OCI-LY1 (cell line): ENCODE data around the gene POLR2I.
A peak's percentile ranks its signal among the peaks of the same experiment; 100 is the strongest.

Experiments
- H2AFZ ChIP-seq: fragments of 200-600 bp; sonication (generic), shearing (Covaris generic); 2 replicates; pipeline ENCODE4 v1.6.0; 2014; ENCODE audit warnings: antibody characterized with exemption, mild to moderate bottlenecking, low read length
- H3F3A ChIP-seq: fragments of 200-600 bp; sonication (generic), shearing (Covaris generic); 2 replicates; pipeline ENCODE4 v1.6.0; 2014; ENCODE audit warnings: mild to moderate bottlenecking, antibody characterized with exemption, low read length, moderate library complexity; ENCODE audit not compliant: insufficient read depth
- H3K27ac ChIP-seq: fragments of 200-600 bp; sonication (generic); 2 replicates; pipeline ENCODE4 v1.5.1; 2014; ENCODE audit warnings: low read length, mixed run types, mild to moderate bottlenecking, low read depth; ENCODE audit not compliant: poor library complexity, severe bottlenecking
- H3K27me3 ChIP-seq: fragments of 200-600 bp; sonication (generic); 2 replicates; pipeline ENCODE4 v1.6.0; 2014; ENCODE audit warnings: antibody characterized with exemption, mild to moderate bottlenecking, low read length, moderate library complexity; ENCODE audit not compliant: insufficient read depth
- H3K36me3 ChIP-seq: fragments of 200-600 bp; sonication (generic); 2 replicates; pipeline ENCODE4 v1.6.1; 2014; ENCODE audit warnings: mild to moderate bottlenecking, antibody characterized with exemption, low read length, moderate library complexity, mixed read lengths; ENCODE audit not compliant: insufficient read depth
- H3K4me1 ChIP-seq: fragments of 200-600 bp; sonication (generic); 2 replicates; pipeline ENCODE4 v1.5.1; 2014; ENCODE audit warnings: mild to moderate bottlenecking, low read length, moderate library complexity; ENCODE audit not compliant: insufficient read depth, severe bottlenecking
- H3K4me2 ChIP-seq: fragments of 200-600 bp; sonication (generic), shearing (Covaris generic); 2 replicates; pipeline ENCODE4 v1.6.1; 2014; ENCODE audit warnings: low read length
- H3K4me3 ChIP-seq: fragments of 200-600 bp; sonication (generic); 2 replicates; pipeline ENCODE4 v1.5.1; 2014; ENCODE audit warnings: low read length, low read depth, mild to moderate bottlenecking, mixed read lengths; ENCODE audit not compliant: poor library complexity, severe bottlenecking
- H3K79me2 ChIP-seq: fragments of 200-600 bp; shearing (Covaris generic); 2 replicates; pipeline ENCODE4 v1.6.1; 2016; ENCODE audit warnings: mixed run types, low read length, mixed read lengths; ENCODE audit not compliant: insufficient read depth
- H3K9ac ChIP-seq: fragments of 200-600 bp; sonication (generic), shearing (Covaris generic); 2 replicates; pipeline ENCODE4 v1.6.1; 2014; ENCODE audit warnings: mild to moderate bottlenecking, low read length, mixed read lengths
- H3K9me2 ChIP-seq: fragments of 200-600 bp; sonication (generic), shearing (Covaris generic); 2 replicates; pipeline ENCODE4 v1.6.1; 2014; ENCODE audit warnings: low read depth, mild to moderate bottlenecking, low read length, mixed read lengths
- H3K9me3 ChIP-seq: fragments of 200-600 bp; shearing (Covaris generic); 2 replicates; pipeline ENCODE4 v1.6.1; 2014; ENCODE audit warnings: low read length, mixed read lengths
- H4K20me1 ChIP-seq: fragments of 200-600 bp; sonication (generic), shearing (Covaris generic); 2 replicates; pipeline ENCODE4 v1.6.0; 2016; ENCODE audit warnings: mild to moderate bottlenecking, low read length; ENCODE audit not compliant: insufficient read depth
- CTCF ChIP-seq: fragments of 200-600 bp; sonication (generic), shearing (Covaris generic); IDR thresholded peaks from 2 replicates; pipeline ENCODE4 v1.5.1; 2017; ENCODE audit warnings: mild to moderate bottlenecking, antibody characterized with exemption, low read length, moderate library complexity, mixed read lengths
- EZH2 ChIP-seq: fragments of 200-600 bp; sonication (generic), shearing (Covaris generic); IDR thresholded peaks from 2 replicates; pipeline ENCODE4 v1.8.0; 2017; ENCODE audit warnings: borderline replicate concordance, mixed run types, mild to moderate bottlenecking, antibody characterized with exemption, low read length, moderate library complexity, mixed read lengths

The POLR2I gene

GRCh38 chr19:36114721-36115452, at the start of gene POLR2I:
TSS of gene POLR2I (minus strand) at chr19:36114875. CDS start at chr19:36114856, 19 bp downstream.
- Histone ChIP-seq H3K9me2 (no peaks in the 10 kb centered on the region), H4K20me1 (no peaks in the 10 kb centered on the region), H3K79me2 (no peaks in the 10 kb centered on the region), H3K27ac (peak within 1 kb of the TSS; percentile 72), H3K4me1 (peaks cover 24% of the 10 kb centered on the region), H3K36me3 (peaks cover 37% of the 10 kb centered on the region), H3K9ac (peak within 1 kb of the TSS; percentile 97), H2AFZ (no peak within 1 kb of the TSS), H3K4me3 (peak within 1 kb of the TSS; percentile 96), H3K27me3 (no peaks in the 10 kb centered on the region), H3K9me3 (no peaks in the 10 kb centered on the region), H3F3A (no peaks in the 10 kb centered on the region), H3K4me2 (peak within 1 kb of the TSS; percentile 79)
- TF ChIP-seq EZH2 (no peak), CTCF (no peak)

GRCh38 chr19:36163813-36164212, 49.1 kb upstream of the POLR2I start:
- H3K27me3 ChIP-seq: no peaks in the 10 kb centered on the region
- H3K9ac ChIP-seq: no peak overlapping the region
- no peaks in the 10 kb centered on the region for H3K9me2 ChIP-seq
- TF ChIP-seq EZH2: no peak
- TF ChIP-seq CTCF: no peak
- no peaks in the 10 kb centered on the region for H3K4me1 ChIP-seq
- H3K27ac ChIP-seq: no peak overlapping the region
- no peak overlapping the region for H3K4me2 ChIP-seq
- H4K20me1 ChIP-seq: no peaks in the 10 kb centered on the region
- no peaks in the 10 kb centered on the region for H3K9me3 ChIP-seq
- no peaks in the 10 kb centered on the region for H3K36me3 ChIP-seq
- H3K4me3 ChIP-seq: no peak overlapping the region
- H2AFZ ChIP-seq: no peak overlapping the region
- H3K79me2 ChIP-seq: no peaks in the 10 kb centered on the region
- H3F3A ChIP-seq: no peaks in the 10 kb centered on the region

- Histone ChIP-seq H3K4me1 (no peaks in the 10 kb centered on the region), H3K4me2 (no peak overlapping the region), H3K9ac (no peak overlapping the region), H3K9me2 (no peaks in the 10 kb centered on the region), H3K36me3 (no peaks in the 10 kb centered on the region), H3K27me3 (no peaks in the 10 kb centered on the region), H3K4me3 (no peak overlapping the region), H4K20me1 (no peaks in the 10 kb centered on the region), H3K9me3 (no peaks in the 10 kb centered on the region), H3F3A (no peaks in the 10 kb centered on the region), H3K27ac (no peak overlapping the region), H2AFZ (no peak overlapping the region), H3K79me2 (no peaks in the 10 kb centered on the region)
- TF ChIP-seq EZH2 (no peak), CTCF (no peak)
Observed at GRCh38 chr19:36160821-36161596, 46.3 kb upstream of the POLR2I start.
